ENCODE data around the gene GTF3C1. TPM values are rescaled to one million over a fixed set of nuclear protein-coding genes. Genes with fewer than 3 reads are reported as not detected.

GTF3C1 gene
- total RNA-seq, 3 donors from 2014 or later: 31.2 to 44.6 (median 37.4) TPM

GRCh38 chr16:27464626-27465482 lies 84.9 kb downstream of the GTF3C1 start:
- TF ChIP-seq POLR2AphosphoS5 (IDR thresholded peaks at IDR 0.05) (no peak), POLR2A (IDR thresholded peaks at IDR 0.05) (no peak), CTCF (IDR thresholded peaks at IDR 0.05) (no peak)
- peaks cover 10% of the 10 kb centered on the region for H3K36me3 ChIP-seq
- no peak for DNase-seq (ENCODE audit: low spot score in 2 of 2)
- H3K27ac ChIP-seq: no peak overlapping the region
- no peaks in the 10 kb centered on the region for H3K9me3 ChIP-seq
- no peak overlapping the region for H3K4me3 ChIP-seq
- H3K4me1 ChIP-seq: no peaks in the 10 kb centered on the region
- H3K27me3 ChIP-seq: no peaks in the 10 kb centered on the region
- intact Hi-C loops (cut with DNase I; ENCODE audit: low total_unique reads): no loop called here

DNA sequence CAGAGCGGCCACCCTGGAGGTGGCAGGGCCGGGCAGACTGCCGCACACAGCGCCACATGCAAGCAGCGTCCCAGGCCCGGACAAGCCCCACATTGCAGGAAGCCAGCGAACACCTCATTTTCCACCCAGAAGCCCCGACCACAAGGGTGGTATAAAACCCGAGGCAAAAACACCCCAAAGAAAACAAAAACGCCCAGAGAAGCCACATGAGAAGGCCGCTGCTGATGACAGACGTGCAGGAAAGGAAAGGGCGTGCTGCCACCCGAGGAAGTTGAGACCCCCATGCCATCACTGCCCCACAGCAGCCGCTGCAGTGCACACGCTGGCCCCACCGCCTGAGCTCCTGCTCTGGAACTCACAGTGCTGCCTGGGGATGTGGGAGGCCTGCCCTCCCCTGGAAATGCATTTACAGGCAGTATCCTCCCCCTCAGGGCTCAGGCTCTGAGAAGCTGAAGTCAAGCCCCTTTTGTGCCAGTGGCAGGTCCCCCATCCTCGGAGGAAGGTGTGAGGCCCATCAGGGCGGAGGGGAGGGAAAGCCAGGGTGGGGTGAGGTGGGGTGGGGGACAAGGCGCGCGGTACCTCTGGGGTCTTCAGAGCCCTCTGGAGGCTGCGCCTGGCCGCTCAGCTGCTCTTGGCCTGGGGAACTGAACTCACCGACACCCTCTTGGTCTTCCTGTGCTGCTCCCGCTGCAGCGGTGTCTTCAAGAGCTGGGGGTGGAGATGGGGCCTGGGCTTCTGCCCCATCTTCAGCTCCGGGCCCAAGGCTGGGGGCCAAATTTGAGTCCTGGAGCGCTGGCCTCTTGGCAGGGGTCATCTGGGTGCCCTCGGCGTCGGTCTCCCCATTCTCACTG lies 85.7 kb downstream of the GTF3C1 start:
- no peak for TF ChIP-seq POLR2A (IDR thresholded peaks at IDR 0.05)
- TF ChIP-seq POLR2AphosphoS5 (IDR thresholded peaks at IDR 0.05): no peak
- H3K27me3 ChIP-seq: no peaks in the 10 kb centered on the region
- intact Hi-C loops (cut with DNase I; ENCODE audit: low total_unique reads): no loop called here
- H3K4me1 ChIP-seq: no peaks in the 10 kb centered on the region
- no peak overlapping the region for H3K27ac ChIP-seq
- H3K4me3 ChIP-seq: no peak overlapping the region
- DNase-seq (ENCODE audit: low spot score in 2 of 2): no peak
- peaks cover 10% of the 10 kb centered on the region for H3K36me3 ChIP-seq
- no peaks in the 10 kb centered on the region for H3K9me3 ChIP-seq

GRCh38 chr16:27462846-27463682 lies 86.6 kb downstream of the GTF3C1 start:
- no peak for DNase-seq (ENCODE audit: low spot score in 2 of 2)

GRCh38 chr16:27462200-27462845 lies 87.4 kb downstream of the GTF3C1 start:
- no peaks in the 10 kb centered on the region for H3K4me1 ChIP-seq
- peak overlapping the region in 1 of 2 donors; percentile 32 for H3K27ac ChIP-seq
- intact Hi-C loops (cut with DNase I; ENCODE audit: low total_unique reads): no loop called here
- H3K36me3 ChIP-seq: peaks cover 10% of the 10 kb centered on the region
- H3K9me3 ChIP-seq: no peaks in the 10 kb centered on the region
- no peaks in the 10 kb centered on the region for H3K27me3 ChIP-seq
- no peak overlapping the region for H3K4me3 ChIP-seq
- no peak for TF ChIP-seq POLR2A (IDR thresholded peaks at IDR 0.05)
- no peak for TF ChIP-seq POLR2AphosphoS5 (IDR thresholded peaks at IDR 0.05)
- TF ChIP-seq CTCF (IDR thresholded peaks at IDR 0.05): no peak
- DNase-seq (ENCODE audit: low spot score in 2 of 2): no peak

More at GRCh38 chr16:27462846-27463682, 86.6 kb downstream of the GTF3C1 start:
- Histone ChIP-seq H3K27ac (no peak overlapping the region), H3K27me3 (no peaks in the 10 kb centered on the region), H3K4me3 (no peak overlapping the region), H3K4me1 (no peaks in the 10 kb centered on the region), H3K36me3 (peaks cover 10% of the 10 kb centered on the region), H3K9me3 (no peaks in the 10 kb centered on the region)
- intact Hi-C loops (cut with DNase I; ENCODE audit: low total_unique reads): no loop called here
- no peak for TF ChIP-seq POLR2AphosphoS5 (IDR thresholded peaks at IDR 0.05)
- no peak for TF ChIP-seq CTCF (IDR thresholded peaks at IDR 0.05)
- no peak for TF ChIP-seq POLR2A (IDR thresholded peaks at IDR 0.05)

Measured in breast epithelium (tissue), 4 donors.